ENCODE measurements around the gene ZNF804A. TPM values are rescaled to one million over a fixed set of nuclear protein-coding genes. Genes with fewer than 3 reads are reported as not detected.
"Not testable (repeated sequence)": the region's sequence is repeated elsewhere in the genome, so short reads cannot be mapped to it uniquely, and the experiment has no call there.

Gene ZNF804A
- total RNA-seq, 1 donor from 2014 or later: 0.07 TPM

DNA sequence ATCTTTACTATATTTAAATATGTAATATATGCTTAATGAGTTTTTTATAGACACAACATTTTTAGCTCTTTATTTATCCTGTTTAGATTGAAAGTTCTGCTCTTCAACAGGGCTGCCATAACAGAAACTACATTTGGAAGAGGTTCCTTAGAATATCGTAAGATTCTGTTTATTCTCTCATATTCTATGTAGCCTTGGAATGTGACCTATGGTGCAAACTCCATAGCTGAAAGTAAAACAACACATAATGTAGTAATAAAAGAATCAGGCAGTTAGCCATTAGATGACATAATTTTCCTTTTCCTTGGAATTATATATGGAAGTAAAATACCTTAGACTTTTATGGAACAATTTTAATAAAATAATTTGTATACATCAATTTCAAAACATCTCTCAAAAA is 91.3 kb downstream of the ZNF804A start:
- intact Hi-C loops (cut with micrococcal nuclease): no loop called here
- no peak for DNase-seq
- no peak for ATAC-seq

DNA sequence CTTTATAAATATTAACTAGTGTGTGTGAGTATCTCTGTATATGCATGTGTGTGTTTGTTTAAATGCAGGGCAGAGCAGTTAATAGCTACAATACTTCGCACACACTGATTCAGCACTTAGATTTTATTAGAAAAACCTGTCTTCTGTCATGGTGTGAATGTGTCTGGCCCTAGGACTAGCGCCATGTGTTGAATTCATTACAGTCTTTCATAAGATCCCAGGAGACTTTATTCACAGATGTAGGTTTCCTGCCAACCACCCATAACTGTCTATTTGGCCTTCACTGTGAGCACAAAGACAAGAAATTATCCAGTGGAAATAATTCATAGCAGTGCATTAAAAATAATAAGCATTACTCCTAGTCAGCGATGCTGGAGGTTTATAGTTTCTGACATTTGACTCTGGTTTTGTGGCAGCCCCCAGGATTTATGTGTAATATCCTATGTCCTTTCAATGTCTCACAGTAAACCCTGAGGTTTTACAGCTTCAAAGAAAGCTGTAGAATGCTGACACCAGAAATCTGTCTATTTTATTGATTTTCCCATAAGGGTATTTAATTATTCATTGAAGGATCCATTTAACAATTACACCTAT is 93.9 kb downstream of the ZNF804A start:
- DNase-seq: no peak
- intact Hi-C loops (cut with micrococcal nuclease): no loop called here
- no peak for ATAC-seq

DNA sequence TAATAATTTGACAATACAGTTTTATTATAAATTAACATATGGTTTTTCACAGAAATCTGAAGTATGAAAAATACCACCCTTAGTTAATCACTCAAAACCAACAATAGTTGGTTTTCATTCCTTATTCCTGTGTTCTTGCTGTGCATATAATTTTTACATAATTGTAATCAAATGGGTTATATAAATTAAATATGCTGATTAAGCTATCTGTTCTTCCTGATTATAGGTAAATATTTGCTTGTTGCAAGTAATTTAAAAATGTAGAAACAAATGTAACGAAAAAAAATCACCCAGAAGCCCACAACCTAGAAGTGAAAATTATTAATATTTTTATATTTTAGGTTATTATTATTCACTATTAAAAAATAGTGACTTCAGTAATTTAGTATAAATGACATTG is 98.3 kb downstream of the ZNF804A start:
- DNase-seq: no peak
- no peak for ATAC-seq
- intact Hi-C loops (cut with micrococcal nuclease): no loop called here

DNA sequence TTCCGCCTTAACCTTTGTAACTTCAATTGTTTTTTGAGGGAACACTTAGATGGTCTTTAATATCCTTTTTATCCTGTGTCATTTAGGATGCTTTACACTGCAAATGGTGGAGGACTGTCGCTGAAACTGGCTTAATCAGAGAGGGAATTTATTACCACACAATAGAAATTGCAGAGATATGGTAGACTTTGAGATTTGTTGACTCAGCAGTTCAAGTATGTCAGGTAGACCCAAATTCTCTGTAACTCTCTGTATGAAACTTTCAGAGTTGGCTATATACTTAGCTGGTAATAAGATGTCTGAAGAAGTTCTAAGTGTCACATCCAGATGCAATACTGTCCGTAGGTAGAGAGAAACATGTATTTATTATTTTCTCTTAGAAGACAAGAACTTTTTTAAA is 100.1 kb downstream of the ZNF804A start:
- intact Hi-C loops (cut with micrococcal nuclease): no loop called here
- ATAC-seq (no peak), DNase-seq (no peak)

DNA sequence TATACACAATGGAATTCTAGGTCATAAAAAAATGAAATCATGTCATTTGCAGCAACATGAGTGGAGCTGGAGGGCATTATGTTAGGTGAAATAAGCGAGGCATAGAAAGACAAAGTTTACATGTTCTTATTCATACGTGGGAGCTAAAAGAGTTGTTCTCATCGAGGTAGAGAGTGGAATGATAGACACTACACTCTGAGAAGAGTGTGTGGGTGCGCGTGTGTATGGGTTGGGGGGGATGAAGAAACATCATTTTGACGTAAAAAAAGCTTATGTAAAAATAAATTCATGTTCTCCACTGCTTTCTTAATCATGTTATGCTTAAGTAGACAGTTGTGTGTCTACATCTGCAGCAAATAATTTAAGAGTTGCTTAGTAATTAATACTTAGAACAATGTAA is 123.6 kb downstream of the ZNF804A start:
- ATAC-seq (no peak), DNase-seq (no peak)
- intact Hi-C loops (cut with micrococcal nuclease): no loop called here

DNA sequence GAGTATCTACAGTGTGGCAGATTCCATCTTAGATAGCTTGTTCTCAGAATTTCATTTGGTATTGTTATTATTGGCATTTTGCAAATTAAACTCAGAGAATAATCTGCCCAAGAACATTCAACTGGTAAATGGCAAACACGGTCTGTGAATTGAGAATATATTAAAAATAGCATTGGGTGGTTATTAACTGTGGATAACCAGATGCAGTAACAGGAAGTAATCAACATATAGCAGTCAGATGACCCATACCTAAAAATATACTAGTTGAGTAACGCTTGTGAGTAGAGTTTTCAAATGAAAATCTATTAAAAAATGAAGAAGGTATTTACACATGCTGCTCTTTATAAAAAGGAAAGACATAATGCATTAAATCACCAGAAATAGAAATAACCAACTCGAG is 129.5 kb downstream of the ZNF804A start:
- ATAC-seq (no peak), DNase-seq (no peak)
- intact Hi-C loops (cut with micrococcal nuclease): no loop called here

DNA sequence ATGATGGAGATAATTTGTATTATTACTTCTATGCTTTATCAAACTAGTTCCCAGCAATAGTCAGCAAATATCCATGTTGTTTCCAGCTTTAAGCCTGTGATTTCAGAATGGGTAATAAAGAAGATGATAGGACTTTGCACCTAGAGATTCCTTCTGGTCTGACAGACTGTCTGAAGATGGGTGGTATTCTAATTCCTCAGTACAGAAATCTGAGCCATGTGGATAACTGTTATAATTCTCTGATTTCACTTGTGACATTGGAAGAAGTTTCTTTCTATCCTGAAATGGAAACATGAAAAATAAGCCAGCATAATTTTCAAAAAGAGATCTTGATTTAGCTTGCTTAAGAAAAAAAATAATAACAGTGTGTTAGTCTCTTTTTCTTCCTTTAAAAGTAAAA is 130.1 kb downstream of the ZNF804A start:
- intact Hi-C loops (cut with micrococcal nuclease): no loop called here
- DNase-seq (no peak), ATAC-seq (no peak)

DNA sequence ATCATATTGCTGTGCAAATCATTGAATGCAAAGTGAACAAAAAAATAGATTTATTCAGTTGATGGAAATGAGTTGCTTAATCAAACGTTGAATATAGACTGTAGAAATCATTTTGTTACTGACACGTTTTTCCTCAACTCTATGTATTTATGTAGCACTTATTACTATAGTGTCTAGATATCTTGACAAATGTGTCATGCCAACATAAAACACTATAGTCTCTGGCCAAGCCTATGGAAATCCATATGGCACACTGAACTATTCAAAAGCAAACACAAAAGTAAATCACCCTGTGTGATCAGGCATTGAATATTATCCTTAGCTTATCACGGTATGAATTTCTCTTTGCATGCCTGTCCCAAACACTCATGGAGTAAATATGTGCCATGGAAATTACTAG is 131.3 kb downstream of the ZNF804A start:
- no peak for DNase-seq
- no peak for ATAC-seq
- intact Hi-C loops (cut with micrococcal nuclease): no loop called here

DNA sequence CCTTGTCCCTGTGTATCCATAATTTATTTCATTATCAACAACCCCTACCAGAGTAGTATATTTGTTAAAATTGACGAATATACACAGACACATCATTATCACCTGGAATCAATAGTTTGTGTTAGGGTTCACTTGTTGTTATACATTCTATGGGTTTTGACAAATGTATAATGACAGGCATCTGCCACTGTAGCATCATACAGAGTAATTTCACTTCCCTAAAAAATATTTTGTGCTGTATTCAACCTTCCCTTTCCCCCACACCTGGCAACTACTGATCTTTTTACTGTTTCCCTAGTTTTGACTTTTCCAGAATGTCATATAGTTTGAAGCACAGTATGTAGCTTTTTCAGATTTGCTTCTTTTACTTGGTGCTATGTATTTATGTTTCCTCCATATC is 132.0 kb downstream of the ZNF804A start:
- intact Hi-C loops (cut with micrococcal nuclease): no loop called here
- DNase-seq (no peak), ATAC-seq (no peak)

DNA sequence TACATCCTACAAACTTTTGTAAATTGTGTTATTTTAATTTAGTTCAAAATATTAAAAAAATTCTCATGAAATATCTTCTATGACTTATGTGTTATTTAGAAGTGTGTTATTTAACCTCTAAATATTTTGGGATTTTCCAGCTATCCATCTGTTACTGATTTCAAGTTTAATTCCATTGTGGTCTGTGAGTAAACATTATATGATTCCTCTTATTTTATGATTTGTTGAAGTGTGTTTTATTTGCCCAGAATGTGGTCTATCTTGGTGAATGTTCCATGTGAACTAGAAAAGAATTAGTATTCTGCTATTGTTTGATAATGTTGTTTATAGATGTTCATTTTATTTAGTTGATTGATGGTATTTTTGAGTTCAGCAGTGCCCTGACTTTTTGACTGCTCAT is 136.0 kb downstream of the ZNF804A start:
- ATAC-seq: no peak

DNA sequence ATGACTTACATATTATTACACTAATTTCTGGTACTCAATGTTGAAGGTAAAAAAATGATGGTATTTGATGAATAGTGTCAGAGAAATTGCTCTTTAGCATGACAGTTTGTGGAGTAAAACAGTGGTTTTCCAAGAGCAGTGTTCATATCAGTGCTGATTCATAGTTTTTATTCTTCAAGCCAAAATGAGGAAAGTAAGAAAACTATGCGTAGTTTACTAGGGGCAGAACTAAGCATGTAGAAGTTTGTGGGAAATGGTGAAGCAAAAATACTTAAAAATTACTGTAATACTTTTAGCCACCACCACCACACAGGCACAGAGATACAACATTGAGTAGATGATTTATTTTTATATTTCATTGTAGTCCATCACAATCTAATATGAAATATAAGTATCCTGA is 137.3 kb downstream of the ZNF804A start:
- DNase-seq (no peak), ATAC-seq (no peak)
- intact Hi-C loops (cut with micrococcal nuclease): no loop called here

More for the DNA sequence above, 136.0 kb downstream of the ZNF804A start:
- intact Hi-C loops (cut with micrococcal nuclease): no loop called here
- DNase-seq: no peak

DNA sequence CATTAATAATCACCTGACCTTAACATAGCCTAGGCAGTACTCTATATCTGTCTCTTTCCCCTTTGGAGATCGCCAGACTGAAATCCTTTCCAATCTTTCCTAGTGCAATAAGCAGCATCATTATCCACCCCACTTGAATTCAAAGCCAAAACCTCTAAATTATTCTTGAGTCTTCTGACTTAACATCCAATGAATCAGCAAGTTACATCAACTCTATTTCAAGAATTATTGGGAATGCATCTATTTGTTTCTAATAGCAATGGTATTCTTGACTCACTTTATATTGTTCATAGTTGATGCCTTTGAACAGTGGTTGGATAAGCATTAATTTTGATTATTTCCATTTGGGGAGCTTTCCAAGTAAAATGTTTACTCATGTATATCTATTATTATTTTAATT is 144.8 kb downstream of the ZNF804A start:
- ATAC-seq (no peak), DNase-seq (no peak)
- intact Hi-C loops (cut with micrococcal nuclease): no loop called here

DNA sequence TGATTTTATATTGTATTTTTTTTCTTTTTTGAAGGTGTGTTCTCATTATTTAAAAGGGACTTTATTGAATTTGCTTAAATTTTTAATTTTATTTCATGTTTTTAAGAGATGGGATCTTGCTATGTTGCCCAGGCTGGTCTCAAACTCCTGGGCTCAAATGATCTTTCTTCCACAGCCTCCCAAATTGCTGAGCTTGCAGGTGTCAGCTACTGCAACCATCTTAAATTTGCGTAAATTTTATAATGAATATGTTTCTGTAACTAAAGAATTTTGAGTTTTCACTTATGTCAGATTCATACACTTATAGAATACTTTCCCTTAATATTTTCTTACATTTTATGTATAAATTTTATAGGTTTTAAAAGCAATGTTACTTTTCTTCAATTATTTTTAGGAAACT is 157.8 kb downstream of the ZNF804A start:
- intact Hi-C loops (cut with micrococcal nuclease): no loop called here
- DNase-seq (no peak), ATAC-seq (no peak)

DNA sequence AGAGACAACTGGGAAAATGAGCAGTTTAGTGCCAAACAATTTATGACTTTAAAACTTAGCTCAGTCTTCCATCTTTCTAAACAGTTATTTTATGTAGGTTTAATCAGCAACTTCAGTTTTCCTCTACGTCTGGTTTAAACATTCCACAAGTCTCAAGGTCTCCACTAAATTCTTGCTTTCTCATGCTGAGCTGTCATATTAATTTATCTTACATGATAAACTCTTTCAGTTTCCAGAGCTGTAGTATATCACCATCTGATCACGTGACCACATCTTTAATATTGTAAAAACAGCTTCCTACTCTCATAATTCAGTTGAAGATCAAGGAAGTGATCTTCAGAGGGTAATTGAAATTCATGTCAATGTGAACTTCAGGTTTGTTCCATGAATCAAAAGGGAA is 158.6 kb downstream of the ZNF804A start:
- ATAC-seq (no peak), DNase-seq (no peak)
- intact Hi-C loops (cut with micrococcal nuclease): no loop called here

DNA sequence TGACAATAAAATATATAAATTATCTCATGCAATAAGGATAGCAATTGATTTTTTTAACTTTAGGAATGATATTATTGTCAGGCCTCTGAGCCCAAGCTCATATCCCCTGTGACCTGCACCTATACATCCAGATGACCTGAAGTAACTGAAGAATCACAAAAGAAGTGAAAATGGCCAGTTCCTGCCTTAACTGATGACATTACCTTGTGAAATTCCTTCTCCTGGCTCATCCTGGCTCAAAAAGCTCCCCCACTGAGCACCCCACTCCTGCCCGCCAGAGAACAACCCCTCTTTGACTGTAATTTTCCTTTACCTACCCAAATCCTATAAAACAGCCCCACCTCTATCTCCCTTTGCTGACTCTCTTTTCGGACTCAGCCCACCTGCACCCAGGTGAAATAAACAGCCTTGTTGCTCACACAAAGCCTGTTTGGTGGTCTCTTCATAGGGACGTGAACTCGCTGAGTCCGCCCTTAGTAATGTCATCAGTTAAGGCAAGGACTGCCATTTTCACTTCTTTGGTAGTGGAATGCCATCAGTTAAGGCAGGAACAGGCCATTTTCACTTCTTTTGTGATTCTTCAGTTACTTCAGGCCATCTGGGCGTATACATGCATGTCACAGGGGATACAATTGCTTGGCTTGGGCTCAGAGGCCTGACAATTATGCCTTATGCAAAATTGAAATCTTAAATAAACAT is 161.4 kb downstream of the ZNF804A start:
- intact Hi-C loops (cut with micrococcal nuclease); ATAC-seq; DNase-seq: not testable (repeated sequence)

DNA sequence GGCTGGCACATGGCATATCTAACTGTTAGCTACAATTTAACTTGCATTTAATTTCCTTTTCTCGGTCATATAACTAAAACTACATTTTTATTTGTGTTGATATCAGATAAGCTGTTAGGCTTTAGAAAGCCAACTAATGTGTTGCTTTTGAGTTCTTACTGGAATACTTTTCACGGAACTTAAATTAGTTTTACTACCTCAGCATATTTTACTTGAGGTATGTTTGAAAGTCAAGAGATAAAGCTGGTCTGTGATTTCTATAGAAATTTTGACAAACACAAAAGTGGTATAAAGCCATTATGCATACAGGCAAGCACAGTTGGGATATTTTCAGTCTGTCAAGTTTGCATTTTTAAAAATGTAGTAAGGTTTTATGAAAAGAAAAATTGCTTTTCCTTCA is 162.6 kb downstream of the ZNF804A start:
- DNase-seq (no peak), ATAC-seq (no peak)
- intact Hi-C loops (cut with micrococcal nuclease): no loop called here

DNA sequence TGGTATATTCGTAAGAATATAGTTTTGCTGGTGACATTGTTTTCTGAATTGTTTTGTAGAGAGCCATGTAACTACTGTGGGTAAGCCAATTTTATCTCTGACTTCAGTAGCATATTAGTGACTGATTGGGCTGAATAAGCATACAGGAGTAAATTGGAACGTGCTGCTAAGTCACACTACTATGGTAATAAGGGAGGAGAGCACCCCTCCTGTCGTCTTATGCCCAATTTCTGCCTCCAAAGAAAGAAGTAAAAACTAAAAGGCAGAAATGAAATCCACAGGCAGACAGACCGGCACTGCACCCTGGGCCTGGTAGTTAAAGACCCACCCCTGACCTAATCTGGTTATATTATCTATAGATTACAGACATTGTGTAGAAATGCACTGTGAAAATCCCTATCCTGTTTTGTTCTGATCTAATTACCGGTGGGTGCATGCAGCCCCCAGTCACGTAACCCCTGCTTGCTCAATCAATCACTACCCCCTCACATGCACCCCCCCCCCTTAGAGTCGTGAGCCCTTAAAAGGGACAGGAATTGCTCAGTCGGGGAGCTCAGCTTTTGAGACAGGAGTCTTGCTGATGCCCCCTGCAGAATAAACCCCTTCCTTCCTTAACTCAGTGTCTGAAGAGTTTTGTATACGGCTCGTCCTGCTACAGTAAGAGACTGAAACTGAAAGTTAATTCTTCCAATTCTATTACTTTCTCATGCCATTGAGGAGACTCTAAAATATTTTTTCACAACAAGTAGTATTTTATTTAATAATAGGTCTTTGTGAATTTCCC is 167.0 kb downstream of the ZNF804A start:
- ATAC-seq: no peak
- intact Hi-C loops (cut with micrococcal nuclease): no loop called here
- no peak for DNase-seq

DNA sequence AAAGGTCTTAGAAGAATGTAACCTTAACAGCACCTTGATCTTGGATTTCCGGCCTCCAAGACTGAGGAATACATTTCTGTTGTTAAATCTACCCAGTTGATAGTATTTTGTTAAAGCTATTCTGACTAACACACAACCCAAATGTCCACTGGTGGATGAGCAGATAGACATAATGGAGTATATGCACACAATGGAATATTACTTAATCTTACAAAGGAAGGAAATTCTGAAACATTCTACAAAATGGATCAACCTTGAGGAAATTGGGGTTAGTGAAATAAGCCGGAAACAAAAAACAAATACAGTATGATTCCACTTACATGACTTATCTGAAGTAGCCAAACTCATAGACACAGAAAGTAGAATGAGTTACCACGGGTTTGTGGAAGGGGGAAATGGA is 168.7 kb downstream of the ZNF804A start:
- no peak for DNase-seq
- ATAC-seq: no peak
- intact Hi-C loops (cut with micrococcal nuclease): no loop called here

DNA sequence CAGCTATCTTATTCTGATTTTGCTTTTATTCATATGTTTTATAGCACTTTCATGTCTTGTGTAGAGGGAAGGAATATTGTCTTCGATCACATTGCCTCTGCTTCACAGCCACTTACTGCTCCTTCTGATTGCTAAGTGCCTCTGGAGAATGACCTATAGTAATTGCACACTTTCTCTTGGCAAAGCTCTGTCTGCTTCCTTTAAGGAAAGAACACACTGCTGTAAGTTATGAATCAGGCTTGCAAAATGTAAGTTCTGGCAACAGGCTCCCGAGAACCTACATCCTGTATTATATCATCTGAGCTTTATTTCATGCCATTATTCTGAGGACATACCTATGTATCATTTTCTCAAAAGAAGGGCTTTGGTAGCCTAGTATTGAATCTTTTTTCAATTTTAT is 170.7 kb downstream of the ZNF804A start:
- no peak for ATAC-seq
- no peak for DNase-seq
- intact Hi-C loops (cut with micrococcal nuclease): no loop called here

DNA sequence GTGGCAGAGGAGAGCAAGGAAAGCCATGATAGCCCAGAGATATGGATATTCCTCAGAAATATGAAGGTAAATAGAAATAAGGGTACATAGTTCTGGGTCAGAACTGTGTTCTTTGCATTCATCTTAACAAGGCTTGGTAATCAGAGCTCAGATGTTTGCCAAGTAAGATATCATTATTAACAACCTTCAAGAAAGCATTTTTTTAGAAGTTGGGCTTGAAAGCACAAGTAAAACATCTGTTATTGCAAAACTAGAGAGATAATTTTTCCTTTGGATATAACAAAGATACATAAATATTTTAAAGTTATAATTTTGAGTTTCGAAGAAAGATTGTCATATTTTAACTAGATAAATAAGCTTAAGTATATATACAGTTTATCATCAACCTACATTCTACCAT is 171.4 kb downstream of the ZNF804A start:
- intact Hi-C loops (cut with micrococcal nuclease): no loop called here
- ATAC-seq (no peak), DNase-seq (no peak)

DNA sequence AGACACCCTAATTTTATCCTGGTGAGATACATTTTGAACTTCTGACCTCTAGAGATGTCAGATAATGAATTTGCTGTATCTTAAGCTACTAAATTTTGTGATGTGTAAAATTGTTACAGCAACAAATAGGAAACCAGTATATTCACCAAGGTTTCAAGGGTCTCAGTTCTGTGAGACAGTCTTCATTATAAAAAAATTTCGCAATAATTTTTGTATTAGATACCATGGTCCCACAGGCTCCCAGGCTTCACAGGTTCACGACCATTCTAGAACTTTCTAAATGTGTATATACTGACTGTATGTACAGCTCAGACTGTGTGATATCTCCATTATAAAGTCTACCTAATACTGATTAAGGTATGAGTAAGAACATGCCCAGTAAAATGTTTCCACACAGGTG is 181.4 kb downstream of the ZNF804A start:
- no peak for DNase-seq
- no peak for ATAC-seq
- intact Hi-C loops (cut with micrococcal nuclease): no loop called here

Measured in left ventricle myocardium superior (tissue), 1 donor.